Left ventricle myocardium superior (tissue), 1 donor: ENCODE data around the gene TRIM64C. TPM values are rescaled to one million over a fixed set of nuclear protein-coding genes. Genes with fewer than 3 reads are reported as not detected.
"Not testable (repeated sequence)": the region's sequence is repeated elsewhere in the genome, so short reads cannot be mapped to it uniquely, and the experiment has no call there.

Source experiments
- ATAC-seq: fragments of 200-7000 bp; cut with Tn5 transposase; one replicate; pipeline ENCODE4 v1.9.1; 2020; ENCODE audit warnings: mild to moderate bottlenecking, moderate library complexity
- DNase-seq: peaks from one replicate; pipeline ENCODE4 v3.0.0-alpha.2; 2020
- intact Hi-C: fragments of 100-400 bp; cut with micrococcal nuclease; formaldehyde crosslinking; loops from one replicate; pipeline ENCODE4 v1.11.0; 2022
- long read RNA-seq: library from polyadenylated mRNA; unstranded; transcript quantifications from one replicate; pipeline ENCODE4 v2.0.0, GENCODE V29; 2021
- total RNA-seq: library from RNA; stranded (reverse); fragmentation: NEBNext Ultra II Directional; extraction: Animal tissue kit (Norgen Biotek cat#: 25700); gene quantifications from one replicate; pipeline ENCODE4 v1.2.1, GENCODE V29; 2021
- donor health status: DM: no; HTN: yes; CAD: no; lungs with severe emphysema.

Gene TRIM64C, protein sequence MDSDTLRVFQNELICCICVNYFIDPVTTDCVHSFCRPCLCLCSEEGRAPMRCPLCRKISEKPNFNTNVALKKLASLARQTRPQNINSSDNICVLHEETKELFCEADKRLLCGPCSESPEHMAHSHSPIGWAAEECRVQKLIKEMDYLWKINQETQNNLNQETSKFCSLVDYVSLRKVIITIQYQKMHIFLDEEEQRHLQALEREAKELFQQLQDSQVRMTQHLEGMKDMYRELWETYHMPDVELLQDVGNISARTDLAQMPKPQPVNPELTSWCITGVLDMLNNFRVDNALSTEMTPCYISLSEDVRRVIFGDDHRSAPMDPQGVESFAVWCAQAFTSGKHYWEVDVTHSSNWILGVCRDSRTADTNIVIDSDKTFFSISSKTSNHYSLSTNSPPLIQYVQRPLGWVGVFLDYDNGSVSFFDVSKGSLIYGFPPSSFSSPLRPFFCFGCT
- not detected for total RNA-seq
- long read RNA-seq, result 0 reads

DNA sequence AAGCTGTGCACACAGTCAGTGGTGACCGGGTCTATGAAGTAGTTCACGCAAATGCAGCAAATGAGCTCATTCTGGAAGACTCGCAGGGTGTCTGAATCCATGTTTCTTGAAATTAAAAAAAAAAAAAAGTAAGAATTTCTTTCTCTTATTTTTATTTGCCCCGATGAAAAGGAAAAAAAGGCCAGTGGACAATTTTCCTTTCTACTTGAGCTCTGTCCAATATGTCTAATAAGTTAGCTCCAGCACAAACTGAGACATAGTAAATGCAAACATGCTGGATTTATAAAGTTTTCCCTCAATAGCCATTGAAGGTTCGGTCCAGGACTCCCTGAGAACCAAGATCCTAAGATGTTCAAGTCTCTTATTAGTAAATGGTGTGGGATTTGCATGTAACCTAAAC, at the start of gene TRIM64C:
TRIM64C (minus strand) TSS at position 101 of the 400 bp plus-strand sequence; CDS start at position 101, 0 bp downstream.
- ATAC-seq, intact Hi-C loops, DNase-seq: not testable (repeated sequence)

DNA sequence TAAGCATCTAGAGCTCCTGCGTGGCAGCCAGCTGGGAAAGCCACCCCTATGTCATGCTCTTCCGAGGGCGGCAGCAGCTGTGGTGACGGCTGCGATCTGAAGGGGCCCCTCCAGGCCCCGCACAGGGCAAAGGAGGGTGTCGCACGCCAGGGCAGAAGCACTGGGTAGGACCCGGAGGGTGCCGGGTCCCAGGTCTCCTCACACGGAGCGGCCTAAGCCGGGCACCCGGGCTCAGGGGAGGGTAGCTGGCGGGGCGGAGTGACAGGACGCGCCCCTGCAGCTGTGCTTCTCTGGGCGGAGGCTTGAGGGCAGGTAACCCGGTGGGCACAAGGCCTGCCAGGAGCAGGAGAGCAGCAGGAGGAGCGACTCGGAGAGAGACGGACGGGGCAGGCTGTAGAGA, 43.4 kb upstream of the TRIM64C start:
- DNase-seq, ATAC-seq, intact Hi-C loops: not testable (repeated sequence)

DNA sequence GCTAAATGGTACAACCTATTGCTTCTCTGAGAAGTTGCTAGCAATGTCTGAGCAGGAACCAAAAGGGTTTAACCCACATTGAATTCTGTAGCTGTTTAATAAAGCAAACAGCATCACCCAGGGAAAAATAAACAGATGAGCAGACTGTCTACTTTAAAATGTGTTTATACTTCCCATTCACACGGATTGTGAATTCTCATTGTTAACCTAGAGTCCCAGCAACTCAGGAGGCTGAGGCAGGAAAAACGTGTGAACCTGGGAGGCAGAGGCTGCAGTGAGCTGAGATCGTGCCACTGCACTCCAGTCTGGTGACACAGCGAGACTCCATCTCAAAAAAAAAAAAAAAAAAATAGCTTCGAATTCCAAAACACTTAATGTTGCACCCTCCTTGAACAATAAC, 11.0 kb upstream of the TRIM64C start:
- ATAC-seq, intact Hi-C loops, DNase-seq: not testable (repeated sequence)

DNA sequence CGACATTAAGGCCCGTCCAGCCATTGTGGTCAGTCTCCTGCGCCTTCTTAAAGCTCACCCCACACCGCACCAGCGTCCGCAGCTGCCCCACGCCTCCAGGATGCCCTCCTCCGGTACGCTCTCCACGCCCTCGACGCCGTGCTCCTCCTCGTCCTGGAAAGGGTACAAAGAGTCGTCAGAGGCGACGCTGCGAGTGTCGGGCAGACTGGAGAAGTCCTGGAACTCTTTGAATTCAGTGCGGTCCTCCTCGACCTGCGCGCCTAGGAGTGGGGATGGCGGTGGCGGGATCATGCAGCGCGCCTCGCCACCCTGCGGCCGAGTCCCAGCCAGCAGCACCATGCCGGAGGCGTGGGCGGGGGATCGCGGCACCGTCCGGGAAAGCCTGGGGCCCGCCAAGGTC, 9.1 kb downstream of the TRIM64C start:
- ATAC-seq, intact Hi-C loops, DNase-seq: not testable (repeated sequence)

DNA sequence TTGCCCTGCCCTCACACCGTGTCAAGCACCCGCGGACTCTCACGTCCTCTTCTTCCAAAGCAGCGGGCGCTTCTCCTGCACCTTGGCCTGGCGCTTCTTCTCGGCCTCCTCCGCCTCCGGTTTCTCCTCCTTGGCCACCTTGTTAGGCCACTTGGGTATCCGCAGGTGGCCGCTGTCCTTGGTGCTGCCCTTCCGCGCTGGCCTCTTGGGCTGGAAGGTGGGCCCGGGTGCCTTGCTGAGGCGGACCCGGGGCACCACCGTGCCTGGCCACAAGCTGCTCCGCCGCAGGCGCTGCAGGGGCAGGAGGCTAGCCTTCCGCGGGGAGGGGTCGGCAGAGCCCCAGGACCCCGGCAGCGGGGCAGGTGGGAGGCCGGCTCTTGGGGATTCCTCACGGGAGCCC, 10.7 kb downstream of the TRIM64C start:
- intact Hi-C loops, DNase-seq, ATAC-seq: not testable (repeated sequence)

DNA sequence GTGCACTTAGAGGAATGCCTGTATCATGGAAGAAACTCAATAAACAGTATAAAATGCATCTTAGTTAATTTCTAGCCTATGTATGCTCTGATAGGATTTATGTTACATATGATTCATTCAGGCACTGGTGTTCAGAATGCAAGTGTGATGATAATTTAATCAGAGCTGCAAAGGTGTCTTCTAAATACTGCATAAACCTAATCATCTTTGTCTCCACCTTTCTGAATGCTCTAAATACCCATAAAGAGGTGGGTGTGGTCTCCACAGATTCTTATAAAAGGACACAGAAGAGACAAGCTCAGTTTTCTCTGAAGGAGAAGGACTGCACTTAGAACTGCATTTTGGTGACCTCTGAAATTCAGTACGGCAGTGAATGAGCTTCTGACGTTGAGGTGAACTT, 30.4 kb downstream of the TRIM64C start, which contains the start of gene TRIM49B:
TRIM49B (plus strand) TSS at position 301 of the 400 bp plus-strand sequence. CDS start 2,777 bp downstream, outside the sequence.
- intact Hi-C loops, ATAC-seq, DNase-seq: not testable (repeated sequence)

Other genes with a start within 250 kb of the TRIM64C start
- not detected for gene TRIM51G, start 75.2 kb downstream of the TRIM64C start, total RNA-seq
- not detected for gene TRIM49B, start 30.3 kb downstream of the TRIM64C start, total RNA-seq
- not detected for gene FOLH1, start 149.5 kb upstream of the TRIM64C start, total RNA-seq